GM18505 (cell line): ENCODE results near the gene FAM186B.

Source experiments
- ATAC-seq: cut with Tn5 transposase; IDR thresholded peaks from one replicate; pipeline ENCODE4 v1.9.1; 2021; ENCODE audit not compliant: unreplicated experiment
- POLR2A ChIP-seq: IDR thresholded peaks from 4 replicates; pipeline ENCODE4 v1.6.1; 2011; ENCODE audit warnings: borderline replicate concordance; ENCODE audit not compliant: insufficient read depth, insufficient read length; ENCODE audit errors: extremely low read depth

Gene FAM186B

DNA sequence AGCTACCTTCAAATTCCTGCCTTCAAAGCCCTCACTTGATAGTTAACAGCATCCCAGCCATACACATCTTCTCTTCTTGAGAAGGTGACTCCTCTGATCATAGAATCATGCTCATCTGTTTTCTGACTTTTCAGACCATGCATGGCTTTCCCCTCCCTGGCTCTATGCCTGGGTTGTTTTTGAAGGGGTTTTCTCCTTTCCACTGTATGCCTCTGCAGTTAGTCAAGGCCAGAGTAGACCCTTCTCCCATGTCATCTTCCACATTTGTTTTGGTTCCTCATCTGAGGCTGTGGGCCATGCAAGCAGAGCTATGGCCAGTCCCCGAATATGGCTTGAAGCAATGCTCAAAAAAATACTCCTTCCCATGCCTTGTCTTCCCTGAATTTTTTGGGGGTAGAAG is 23.2 kb downstream of the FAM186B start:
- no peak for TF ChIP-seq POLR2A
- no peak for ATAC-seq

DNA sequence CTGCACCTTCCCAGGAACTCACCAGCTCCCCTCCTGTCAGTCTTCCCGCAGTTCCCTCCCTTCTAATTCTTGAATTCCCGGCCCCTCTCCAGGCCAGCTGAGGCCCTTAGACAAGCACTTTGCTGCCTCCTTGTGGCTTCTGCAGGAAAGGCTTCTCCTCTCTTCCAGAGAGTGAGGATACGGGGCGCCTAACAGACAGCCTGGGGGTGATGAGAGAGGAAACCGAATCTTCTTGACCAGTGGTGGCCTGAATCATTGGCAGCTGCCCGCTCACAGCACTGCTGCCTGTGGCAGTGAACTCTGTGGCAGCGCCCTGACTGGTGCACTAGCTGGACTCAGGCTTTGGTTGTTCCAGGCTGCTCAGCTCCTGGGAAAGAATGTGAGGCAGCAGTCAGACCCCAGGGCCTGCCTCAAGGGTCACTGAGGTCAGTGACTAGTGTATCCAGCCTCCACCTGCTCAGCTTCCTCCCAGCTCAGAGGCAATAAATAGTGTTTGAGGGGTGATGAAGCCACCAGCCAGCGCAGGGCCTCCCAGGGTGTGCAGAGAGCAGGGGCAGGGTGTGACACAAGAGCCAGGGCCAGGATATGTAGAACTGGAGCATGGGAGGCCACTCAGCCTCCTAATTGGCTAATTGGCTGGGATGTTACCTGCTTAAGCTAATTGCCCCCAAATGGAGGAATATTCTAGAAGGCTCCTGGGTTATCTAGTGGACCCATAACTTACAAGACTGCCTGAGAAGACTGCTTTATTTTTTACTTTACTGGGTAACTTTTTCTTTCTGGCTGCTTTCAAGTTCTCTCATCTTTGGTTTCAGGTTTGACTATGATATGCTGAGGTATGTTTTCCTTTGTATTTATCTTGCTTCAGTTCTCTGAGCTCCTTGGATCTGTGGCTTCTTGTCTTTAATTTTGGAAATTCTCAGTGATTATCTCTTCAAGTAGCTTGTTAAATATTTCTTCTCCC is 24.6 kb downstream of the FAM186B start:
- no peak for TF ChIP-seq POLR2A
- no peak for ATAC-seq

DNA sequence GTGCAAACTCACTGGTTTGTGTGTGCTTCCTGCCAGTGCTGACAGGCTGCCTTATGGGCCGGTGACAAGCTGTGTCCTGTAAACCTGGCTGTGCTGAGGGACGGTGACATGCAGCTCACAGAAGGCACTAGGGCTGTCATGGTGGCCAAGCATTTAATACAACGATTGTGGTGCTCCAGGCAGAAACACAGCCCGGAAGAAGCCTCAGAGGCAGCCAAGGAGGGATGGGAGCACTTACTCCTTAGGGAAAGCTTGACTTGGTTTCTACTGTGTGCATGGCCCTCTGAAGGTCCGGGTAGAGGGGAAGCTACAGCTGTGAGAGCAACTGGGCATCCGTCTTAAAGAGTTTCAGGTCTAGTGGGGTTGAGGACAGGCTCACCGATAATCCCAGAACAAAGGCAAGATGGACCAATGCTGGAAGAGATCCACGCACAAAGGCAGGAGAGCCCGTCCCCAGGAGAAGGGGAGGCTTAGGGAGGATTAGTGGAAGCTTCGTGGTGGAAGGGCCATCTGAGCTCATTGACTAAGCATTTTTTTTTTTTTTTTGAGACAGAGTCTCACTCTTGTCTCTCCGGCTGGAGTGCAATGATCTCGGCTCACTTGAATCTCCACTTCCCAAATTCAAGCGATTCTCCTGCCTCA is 26.8 kb downstream of the FAM186B start:
- no peak for ATAC-seq
- TF ChIP-seq POLR2A: no peak

DNA sequence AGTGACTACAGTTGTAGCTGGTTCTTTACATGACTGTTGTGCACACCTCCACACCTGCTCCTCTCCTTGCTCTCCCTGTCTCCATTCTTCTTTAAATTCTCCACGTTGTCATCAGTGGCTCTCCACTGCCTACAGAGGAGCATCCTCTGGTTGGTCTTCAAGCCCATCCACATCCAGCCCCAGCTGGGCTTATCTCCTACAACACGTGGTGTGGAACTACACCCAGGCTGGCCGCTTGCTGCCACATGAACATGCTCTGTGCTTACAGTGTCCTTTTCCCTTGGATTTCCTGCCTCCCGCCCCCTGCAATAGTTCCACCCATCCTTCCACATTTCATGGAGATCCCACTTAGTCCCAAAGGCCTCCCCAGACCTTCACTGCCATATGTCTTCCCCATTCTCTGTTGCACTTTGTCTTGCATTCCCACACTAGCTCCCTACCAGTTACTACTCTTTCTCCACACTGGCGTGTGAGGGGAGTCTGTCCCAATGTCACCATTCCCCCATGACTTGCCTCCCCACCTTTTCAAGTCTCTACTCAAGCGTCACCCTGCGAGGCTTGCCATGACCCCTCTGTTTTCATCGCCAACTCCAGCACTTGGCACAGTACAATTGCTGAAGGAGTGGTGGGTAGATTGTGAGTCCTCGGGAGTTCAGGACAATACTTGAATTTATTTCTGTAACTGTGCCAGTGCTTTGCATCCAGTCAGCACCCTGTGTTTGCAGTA is 27.7 kb downstream of the FAM186B start:
- TF ChIP-seq POLR2A: no peak
- no peak for ATAC-seq

DNA sequence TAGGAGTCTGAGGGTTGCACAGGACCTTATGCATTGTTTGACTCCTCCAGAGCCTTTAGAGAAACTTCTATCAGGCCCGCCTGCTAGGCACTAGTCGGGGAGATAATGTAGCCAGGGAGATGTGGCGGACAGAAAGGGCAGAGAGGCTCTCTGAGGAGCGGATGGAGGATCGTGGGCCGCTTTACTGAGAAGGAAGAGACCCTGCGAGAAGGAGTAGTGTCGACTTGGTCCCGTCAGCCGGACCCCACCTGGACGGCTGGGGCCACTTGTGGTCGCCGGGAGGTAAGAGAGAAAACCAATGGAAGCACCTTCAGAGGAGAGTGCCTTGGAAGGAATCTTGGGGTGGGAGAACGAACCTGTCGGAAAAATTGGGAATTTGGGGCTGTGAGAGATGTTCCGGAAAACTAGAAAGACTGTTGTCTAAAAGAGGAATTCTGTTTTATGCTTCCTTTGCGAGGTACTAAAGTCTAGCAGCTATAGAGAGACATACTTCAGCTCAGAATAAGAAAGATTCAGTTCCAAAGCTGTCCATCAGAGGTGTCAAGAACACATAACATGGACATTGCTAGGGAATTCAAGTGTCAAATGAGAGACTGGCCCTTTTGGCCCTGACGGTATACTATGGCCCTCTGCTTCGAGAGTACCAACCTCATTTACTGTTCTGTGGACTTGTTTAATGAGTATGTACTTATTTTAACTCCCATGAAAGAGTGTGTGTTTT is 36.8 kb downstream of the FAM186B start:
- ATAC-seq: peak; percentile 23

DNA sequence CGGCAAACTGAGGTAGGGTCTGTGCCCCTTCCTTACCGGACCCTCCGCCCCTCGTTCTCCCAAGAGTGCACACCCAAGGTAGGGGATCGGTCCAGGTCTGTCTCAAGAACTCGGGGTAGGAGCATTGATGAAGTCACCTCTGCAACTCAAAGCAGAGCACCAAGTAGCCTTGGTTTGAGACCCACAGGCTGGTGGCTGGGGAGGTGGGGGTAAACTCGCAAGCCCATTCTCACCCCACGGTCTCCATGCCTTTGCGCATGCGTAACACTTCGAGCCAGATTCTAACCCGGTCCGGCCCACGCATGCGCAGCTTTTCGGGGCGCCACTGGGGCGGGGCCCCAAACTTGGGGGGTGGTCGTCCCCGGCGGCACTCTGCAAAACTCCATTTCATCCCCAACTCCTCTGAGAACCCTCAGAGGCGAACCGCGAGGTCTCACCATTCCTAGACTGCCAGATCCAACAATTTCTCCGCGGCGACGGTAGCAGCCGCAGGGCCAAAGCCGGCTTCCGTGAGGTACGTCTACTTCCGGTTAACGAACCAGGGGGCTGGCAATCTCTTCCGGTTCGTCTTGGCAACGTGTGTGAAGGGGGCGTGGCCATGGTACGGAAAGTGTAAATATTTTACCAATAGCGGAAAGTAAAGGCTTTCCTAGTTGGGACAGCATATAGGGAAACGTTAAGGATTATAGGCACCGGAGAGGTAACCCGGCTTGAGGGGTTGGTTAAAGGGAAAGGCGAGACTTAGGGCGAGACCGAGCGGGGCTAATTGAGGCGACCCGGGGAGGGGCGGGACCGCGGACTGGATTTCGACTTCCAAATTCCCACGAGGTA is 37.6 kb downstream of the FAM186B start, which contains the start of gene MCRS1:
TSS of gene MCRS1 (minus strand) at position 532 of the 831 bp plus-strand sequence. CDS start 1,411 bp downstream, outside the sequence.
- peak; percentile 98 for TF ChIP-seq POLR2A
- peak; percentile 77 for ATAC-seq

More for the DNA sequence above, 36.8 kb downstream of the FAM186B start:
- no peak for TF ChIP-seq POLR2A

DNA sequence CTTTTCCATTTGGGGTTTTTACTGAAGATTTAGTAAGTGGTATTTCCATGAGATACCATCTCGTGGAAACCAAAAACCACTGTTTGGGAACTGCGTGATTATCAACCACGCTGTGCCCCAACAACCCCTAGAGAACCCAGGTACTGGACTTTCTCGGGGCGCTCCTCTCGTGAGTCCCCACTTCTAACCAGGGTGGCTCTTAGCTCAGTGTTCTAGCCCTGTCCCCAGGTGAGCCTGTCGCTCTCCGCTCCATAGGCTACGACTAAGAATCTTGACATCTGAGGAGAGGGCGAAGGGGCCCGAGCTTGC is 38.2 kb downstream of the FAM186B start:
- no peak for TF ChIP-seq POLR2A
- ATAC-seq: peak; percentile 9

DNA sequence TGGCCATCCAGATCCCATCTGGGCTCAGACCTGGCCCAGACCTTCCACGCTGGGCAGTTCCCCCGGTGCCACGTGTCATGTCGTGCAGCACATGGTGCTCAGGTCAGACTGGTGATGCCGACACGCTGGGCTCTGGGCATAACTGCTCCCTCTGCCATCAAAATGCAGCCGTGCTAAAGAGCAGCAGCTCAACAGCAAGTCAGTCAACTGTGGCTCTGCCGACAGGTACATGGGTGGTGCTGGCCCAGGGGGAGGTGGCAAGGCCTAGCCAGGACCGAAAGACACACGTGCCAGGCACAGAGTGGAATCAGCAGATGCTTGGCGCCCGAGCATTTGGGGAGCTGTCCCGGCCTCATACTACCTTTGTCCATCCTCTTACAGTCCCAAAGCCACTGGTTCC is 39.1 kb downstream of the FAM186B start:
- no peak for ATAC-seq
- TF ChIP-seq POLR2A: no peak

DNA sequence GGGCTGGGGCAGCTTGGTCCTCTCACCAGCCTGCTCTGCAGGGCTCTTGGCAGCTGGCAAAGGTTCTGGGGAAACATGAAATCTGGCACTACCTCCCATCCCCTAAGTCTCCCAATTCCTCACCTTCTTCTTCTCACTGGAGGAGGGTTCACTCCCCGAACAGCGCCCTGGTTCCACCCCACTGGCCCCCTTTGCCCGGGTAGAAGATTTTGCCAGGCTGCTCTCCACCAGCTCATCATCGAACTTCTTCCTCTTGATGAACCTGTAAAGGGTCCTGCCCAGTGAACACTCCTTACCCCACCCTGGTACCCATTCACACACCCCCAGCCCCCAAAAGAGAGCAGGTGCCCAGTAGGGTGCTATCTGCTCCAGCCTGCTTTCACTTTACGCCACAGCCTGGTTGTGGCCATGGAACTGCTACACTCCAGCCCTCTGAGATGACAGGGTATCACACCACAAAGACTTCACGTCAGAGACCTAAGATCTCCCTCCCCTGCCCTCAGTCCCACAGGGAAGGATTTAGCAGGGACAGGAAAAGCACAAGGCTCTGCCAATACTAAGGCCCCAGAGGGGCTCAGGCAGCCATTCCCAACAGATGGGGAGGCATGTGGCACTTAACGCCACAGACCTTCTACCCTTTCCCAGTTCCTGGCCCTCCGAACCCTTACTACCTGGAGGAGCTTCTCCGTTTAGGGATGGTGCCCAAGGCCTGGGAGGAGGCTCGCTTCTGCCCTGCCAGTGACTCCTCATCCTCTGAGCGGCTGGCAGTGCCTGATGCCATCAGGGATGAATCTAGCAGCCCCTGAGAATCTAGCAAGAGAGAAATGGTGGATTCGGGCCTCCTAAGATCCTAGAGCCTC is 39.8 kb downstream of the FAM186B start:
- ATAC-seq: no peak
- TF ChIP-seq POLR2A: no peak

DNA sequence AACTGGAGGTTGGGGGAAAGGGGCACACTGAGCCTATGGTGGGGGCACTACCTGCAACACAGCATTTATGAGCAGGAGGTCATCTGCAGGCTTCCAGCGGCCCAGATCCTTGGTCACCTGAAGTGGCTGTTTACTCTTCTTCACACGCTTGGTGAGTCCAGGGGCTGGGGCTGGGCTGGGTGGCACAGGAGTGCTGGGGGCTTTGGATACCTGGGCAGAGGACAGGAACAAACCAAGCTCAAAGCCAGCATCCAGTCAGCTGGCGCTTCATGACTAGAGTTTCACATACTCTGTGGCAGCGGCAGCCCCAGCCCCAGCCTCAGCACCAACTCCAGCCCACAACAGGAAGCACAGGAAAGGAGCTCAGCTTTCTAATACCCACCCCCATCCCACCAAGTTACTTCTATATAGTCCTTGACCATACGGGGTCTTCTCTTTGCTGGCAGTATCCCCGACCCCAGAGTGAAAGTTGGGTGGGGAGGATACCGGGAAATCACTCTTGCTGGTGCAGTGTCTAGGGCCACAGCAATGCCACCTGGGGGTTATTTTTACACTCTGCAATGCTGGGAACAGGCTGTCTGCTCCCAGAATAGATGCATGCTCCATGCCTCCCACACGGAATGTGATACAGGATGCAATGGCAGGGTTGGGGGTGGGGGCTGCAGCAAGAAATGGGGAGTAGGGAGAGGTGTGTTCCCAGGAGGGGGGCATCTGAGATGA is 40.6 kb downstream of the FAM186B start:
- TF ChIP-seq POLR2A: no peak
- ATAC-seq: no peak
